Endodermal cell (in vitro differentiated cells): ENCODE results near the gene LRCH1. TPM values are rescaled to one million over a fixed set of nuclear protein-coding genes. Genes with fewer than 3 reads are reported as not detected.

Experiments used
- DNase-seq: peaks from one replicate; pipeline ENCODE4 v3.0.0-alpha.2; 2017
- H3K27ac ChIP-seq: 2 replicates; pipeline ENCODE4 v1.5.1; 2013; ENCODE audit warnings: mild to moderate bottlenecking, low read depth, low read length, moderate library complexity
- H3K27me3 ChIP-seq: 2 replicates; pipeline ENCODE4 v1.6.1; 2013; ENCODE audit warnings: mild to moderate bottlenecking, low read length, moderate library complexity; ENCODE audit not compliant: insufficient read depth, control insufficient read depth, poor library complexity, severe bottlenecking
- H3K36me3 ChIP-seq: 2 replicates; pipeline ENCODE4 v1.7.0; 2013; ENCODE audit warnings: mild to moderate bottlenecking, low read length, moderate library complexity; ENCODE audit not compliant: control insufficient read depth, insufficient read depth
- H3K4me1 ChIP-seq: one replicate; pipeline ENCODE4 v1.7.0; 2013; ENCODE audit warnings: low read length; ENCODE audit not compliant: control insufficient read depth, insufficient read depth
- H3K4me3 ChIP-seq: 2 replicates; pipeline ENCODE4 v1.5.1; 2013; ENCODE audit warnings: mild to moderate bottlenecking, low read length, moderate library complexity
- H3K9ac ChIP-seq: 2 replicates; pipeline ENCODE4 v1.6.1; 2013; ENCODE audit warnings: mild to moderate bottlenecking, low read length, moderate library complexity; ENCODE audit not compliant: poor library complexity, severe bottlenecking; ENCODE audit errors: extremely low read depth
- H3K9me3 ChIP-seq: 2 replicates; pipeline ENCODE4 v1.6.1; 2013; ENCODE audit warnings: mild to moderate bottlenecking, low read length, moderate library complexity; ENCODE audit not compliant: control insufficient read depth
- H3K27ac Mint-ChIP-seq: 2 replicates; pipeline ENCODE4 v1.8.0; 2020; ENCODE audit warnings: mixed read lengths
- H3K27me3 Mint-ChIP-seq: 2 replicates; pipeline ENCODE4 v1.8.0; 2021; ENCODE audit warnings: mild to moderate bottlenecking, mixed read lengths; ENCODE audit not compliant: insufficient read depth
- H3K36me3 Mint-ChIP-seq: 2 replicates; pipeline ENCODE4 v1.8.0; 2020; ENCODE audit warnings: low read depth, mixed read lengths
- H3K4me1 Mint-ChIP-seq: 2 replicates; pipeline ENCODE4 v1.8.0; 2020; ENCODE audit warnings: mixed read lengths
- H3K4me3 Mint-ChIP-seq: 2 replicates; pipeline ENCODE4 v1.8.0; 2020; ENCODE audit warnings: mild to moderate bottlenecking, moderate library complexity, mixed read lengths
- H3K9me3 Mint-ChIP-seq: 2 replicates; pipeline ENCODE4 v1.8.0; 2020; ENCODE audit warnings: mild to moderate bottlenecking, mixed read lengths
- CTCF ChIP-seq: fragments of 200-600 bp; sonication (generic); conservative IDR thresholded peaks from 2 replicates; pipeline ENCODE4 v1.5.0; 2021; ENCODE audit warnings: antibody characterized with exemption, mild to moderate bottlenecking
- WGBS, 2 experiments: methylation state at CpG; one replicate each; pipeline versions ENCODE4 v1.1.5 to v1.1.7; 2013; ENCODE audit warnings: missing lambda C conversion rate in 2 of 2, mixed read lengths in 1 of 2; ENCODE audit not compliant: insufficient coverage in 1 of 2, insufficient read length in 1 of 2; 5-methylcytosine and 5-hydroxymethylcytosine counted together
- total RNA-seq, 2 donors: library from RNA; stranded (reverse); fragmentation: NEBNext Ultra II Directional in 1 of 2; extraction: Animal tissue kit (Norgen Biotek cat#: 25700) in 1 of 2; gene quantifications; 2 replicates in 1 of 2; 3 replicates in 1 of 2; pipeline ENCODE4 v1.2.1, GENCODE V29; 2021

LRCH1 gene
- total RNA-seq, 2 donors from 2014 or later, result 8.1 to 11.8 TPM

GRCh38 chr13:46638262-46638661 lies 85.3 kb downstream of the LRCH1 start:
- H3K4me3 ChIP-seq, result no peak overlapping the region
- peaks cover 7% of the 10 kb centered on the region for H3K4me1 Mint-ChIP-seq
- H3K27me3 Mint-ChIP-seq, result peaks cover 9% of the 10 kb centered on the region
- no peak for DNase-seq
- no peaks in the 10 kb centered on the region for H3K9me3 ChIP-seq
- H3K27me3 ChIP-seq, result no peaks in the 10 kb centered on the region
- H3K27ac ChIP-seq, result no peak overlapping the region
- no peaks in the 10 kb centered on the region for H3K4me1 ChIP-seq
- no peak for TF ChIP-seq CTCF
- no peak overlapping the region for H3K27ac Mint-ChIP-seq
- 83% methylated on average over 2 of the region's 2 CpGs; no CpG with 5 or more reads in 1 of the 2 experiments for WGBS, 2 experiments
- no peaks in the 10 kb centered on the region for H3K9me3 Mint-ChIP-seq
- no peaks in the 10 kb centered on the region for H3K36me3 Mint-ChIP-seq
- no peak overlapping the region for H3K9ac ChIP-seq
- H3K4me3 Mint-ChIP-seq, result no peak overlapping the region
- no peaks in the 10 kb centered on the region for H3K36me3 ChIP-seq

- no peak for DNase-seq
- 87 to 90% methylated on average over 4 to 5 of the region's 5 CpGs for WGBS, 2 experiments
- Histone ChIP-seq H3K4me1 (peaks cover 5% of the 10 kb centered on the region), H3K4me3 (no peak overlapping the region), H3K36me3 (no peaks in the 10 kb centered on the region), H3K27ac (no peak overlapping the region), H3K27me3 (no peaks in the 10 kb centered on the region), H3K9ac (no peak overlapping the region), H3K9me3 (no peaks in the 10 kb centered on the region)
- H3K27ac Mint-ChIP-seq, result no peak overlapping the region
- H3K36me3 Mint-ChIP-seq, result no peaks in the 10 kb centered on the region
- no peaks in the 10 kb centered on the region for H3K9me3 Mint-ChIP-seq
- no peak overlapping the region for H3K4me3 Mint-ChIP-seq
- peaks cover 3% of the 10 kb centered on the region for H3K27me3 Mint-ChIP-seq
- TF ChIP-seq CTCF, result no peak
- peaks cover 14% of the 10 kb centered on the region for H3K4me1 Mint-ChIP-seq
These were observed 86.3 kb downstream of the LRCH1 start for GRCh38 chr13:46639033-46639981.

DNA sequence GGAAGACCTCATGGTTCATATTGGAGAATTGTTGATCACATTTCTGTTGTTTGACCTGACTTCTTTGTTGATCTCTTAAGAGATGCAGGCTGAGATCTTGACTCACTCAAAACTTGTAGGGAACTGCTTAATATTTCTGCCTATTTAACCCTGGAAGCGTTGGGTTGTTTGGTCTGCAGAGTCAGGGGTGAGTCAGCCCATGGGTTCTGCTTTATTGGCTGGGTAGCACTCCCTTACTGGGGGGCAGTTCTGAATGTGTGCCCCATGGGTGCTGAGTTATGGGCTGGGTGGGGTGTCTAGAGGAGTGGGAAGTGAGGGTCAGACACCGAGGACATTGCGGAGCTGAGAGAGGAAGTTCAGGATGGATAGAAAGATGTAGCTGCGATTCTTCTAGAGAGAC lies 87.9 kb downstream of the LRCH1 start:
- Histone ChIP-seq H3K4me3 (no peak overlapping the region), H3K4me1 (peaks cover 6% of the 10 kb centered on the region), H3K27ac (no peak overlapping the region), H3K27me3 (no peaks in the 10 kb centered on the region), H3K36me3 (no peaks in the 10 kb centered on the region), H3K9ac (no peak overlapping the region), H3K9me3 (no peaks in the 10 kb centered on the region)
- H3K4me1 Mint-ChIP-seq, result peaks cover 14% of the 10 kb centered on the region
- peaks cover 3% of the 10 kb centered on the region for H3K27me3 Mint-ChIP-seq
- no peak overlapping the region for H3K4me3 Mint-ChIP-seq
- no peak overlapping the region for H3K27ac Mint-ChIP-seq
- no peaks in the 10 kb centered on the region for H3K36me3 Mint-ChIP-seq
- DNase-seq, result no peak
- H3K9me3 Mint-ChIP-seq, result no peaks in the 10 kb centered on the region
- no peak for TF ChIP-seq CTCF
- WGBS, 2 experiments, result 67 to 93% methylated on average over 1 to 4 of the region's 4 CpGs
